HG02885 (cell line): ENCODE measurements around the gene CCDC127.
"Not testable (repeated sequence)": the region's sequence is repeated elsewhere in the genome, so short reads cannot be mapped to it uniquely, and the experiment has no call there.

Source experiments
- ATAC-seq: cut with Tn5 transposase; IDR thresholded peaks from one replicate; pipeline ENCODE4 v1.9.1; 2021; ENCODE audit warnings: mild to moderate bottlenecking; ENCODE audit not compliant: unreplicated experiment, poor library complexity

Gene CCDC127

GRCh38 chr5:204966-205670 lies 12.8 kb downstream of the CCDC127 start:
- no peak for ATAC-seq

- no peak for ATAC-seq
Observed at GRCh38 chr5:204462-204861, 13.5 kb downstream of the CCDC127 start.

- ATAC-seq: no peak
Observed at GRCh38 chr5:204001-204400, 14.0 kb downstream of the CCDC127 start.

GRCh38 chr5:203246-203930 lies 14.6 kb downstream of the CCDC127 start:
- no peak for ATAC-seq

- ATAC-seq: no peak
Observed at GRCh38 chr5:201672-202071, 16.3 kb downstream of the CCDC127 start.

- no peak for ATAC-seq
Observed at GRCh38 chr5:200985-201384, 17.0 kb downstream of the CCDC127 start.

- ATAC-seq: no peak
Observed at GRCh38 chr5:199950-200645, 17.9 kb downstream of the CCDC127 start.

GRCh38 chr5:199197-199949 lies 18.6 kb downstream of the CCDC127 start:
- no peak for ATAC-seq

- no peak for ATAC-seq
Observed at GRCh38 chr5:198516-199196, 19.3 kb downstream of the CCDC127 start.

GRCh38 chr5:197892-198489 lies 20.0 kb downstream of the CCDC127 start:
- no peak for ATAC-seq

GRCh38 chr5:197031-197430 lies 20.9 kb downstream of the CCDC127 start:
- not testable (repeated sequence) for ATAC-seq

- ATAC-seq: no peak
Observed at GRCh38 chr5:196350-196749, 21.6 kb downstream of the CCDC127 start.

GRCh38 chr5:195401-196160 lies 22.4 kb downstream of the CCDC127 start:
- no peak for ATAC-seq

GRCh38 chr5:194603-195209 lies 23.2 kb downstream of the CCDC127 start:
- no peak for ATAC-seq

- ATAC-seq: no peak
Observed at GRCh38 chr5:194102-194501, 23.9 kb downstream of the CCDC127 start.

GRCh38 chr5:192970-193831 lies 24.8 kb downstream of the CCDC127 start:
- no peak for ATAC-seq

GRCh38 chr5:192691-192969 lies 25.3 kb downstream of the CCDC127 start:
- no peak for ATAC-seq
